Right atrium auricular region (tissue), 2 donors: ENCODE data around the gene APEH. TPM values are rescaled to one million over a fixed set of nuclear protein-coding genes. Genes with fewer than 3 reads are reported as not detected.

ENCODE experiments used
- DNase-seq: peaks from one replicate; pipeline ENCODE4 v3.0.0-alpha.2; 2019; ENCODE audit warnings: low spot score
- H3K27ac ChIP-seq, 2 donors: fragments of 200-600 bp; sonication (generic); 1 replicate in 1 of 2; 2 replicates in 1 of 2; pipeline ENCODE4 v1.5.1; 2016 to 2019
- H3K27me3 ChIP-seq, 2 donors: fragments of 200-600 bp; sonication (generic); one replicate each; pipeline versions ENCODE4 v1.5.1 to v1.6.0; 2017 to 2019
- H3K36me3 ChIP-seq: fragments of 200-600 bp; sonication (generic); one replicate; pipeline ENCODE4 v1.5.1; 2016
- H3K4me1 ChIP-seq, 2 donors: fragments of 200-600 bp; sonication (generic); one replicate each; pipeline versions ENCODE4 v1.5.1 to v1.6.0; 2017 to 2019
- H3K4me3 ChIP-seq, 2 donors: fragments of 200-600 bp; sonication (generic); 1 replicate in 1 of 2; 2 replicates in 1 of 2; pipeline ENCODE4 v1.5.1; 2017 to 2019; ENCODE audit warnings: mild to moderate bottlenecking in 1 of 2, moderate library complexity in 1 of 2
- H3K9me3 ChIP-seq, 2 donors: fragments of 200-600 bp; sonication (generic); one replicate each; pipeline ENCODE4 v1.5.1; 2019
- total RNA-seq, 2 donors: library from RNA; depleted of rRNA; stranded (reverse); fragments of >200 nt; gene quantifications; one replicate each; pipeline ENCODE4 v1.1.0, GENCODE V29; 2016
- TF ChIP-seq, protein P1 (sequence below), 2 donors: fragments of 200-600 bp; sonication (generic); IDR thresholded peaks; one replicate each; pipeline ENCODE4 v1.5.1; 2019; ENCODE audit warnings: antibody characterized with exemption in 2 of 2

APEH gene
- total RNA-seq, 2 donors from 2014 or later = 61.1 to 67.5 TPM

- Histone ChIP-seq H3K27ac (no peak overlapping the region), H3K27me3 (no peaks in the 10 kb centered on the region), H3K4me3 (no peak overlapping the region), H3K9me3 (no peaks in the 10 kb centered on the region), H3K36me3 (no peaks in the 10 kb centered on the region), H3K4me1 (no peaks in the 10 kb centered on the region)
- no peak for DNase-seq
- TF ChIP-seq, protein P1, sequence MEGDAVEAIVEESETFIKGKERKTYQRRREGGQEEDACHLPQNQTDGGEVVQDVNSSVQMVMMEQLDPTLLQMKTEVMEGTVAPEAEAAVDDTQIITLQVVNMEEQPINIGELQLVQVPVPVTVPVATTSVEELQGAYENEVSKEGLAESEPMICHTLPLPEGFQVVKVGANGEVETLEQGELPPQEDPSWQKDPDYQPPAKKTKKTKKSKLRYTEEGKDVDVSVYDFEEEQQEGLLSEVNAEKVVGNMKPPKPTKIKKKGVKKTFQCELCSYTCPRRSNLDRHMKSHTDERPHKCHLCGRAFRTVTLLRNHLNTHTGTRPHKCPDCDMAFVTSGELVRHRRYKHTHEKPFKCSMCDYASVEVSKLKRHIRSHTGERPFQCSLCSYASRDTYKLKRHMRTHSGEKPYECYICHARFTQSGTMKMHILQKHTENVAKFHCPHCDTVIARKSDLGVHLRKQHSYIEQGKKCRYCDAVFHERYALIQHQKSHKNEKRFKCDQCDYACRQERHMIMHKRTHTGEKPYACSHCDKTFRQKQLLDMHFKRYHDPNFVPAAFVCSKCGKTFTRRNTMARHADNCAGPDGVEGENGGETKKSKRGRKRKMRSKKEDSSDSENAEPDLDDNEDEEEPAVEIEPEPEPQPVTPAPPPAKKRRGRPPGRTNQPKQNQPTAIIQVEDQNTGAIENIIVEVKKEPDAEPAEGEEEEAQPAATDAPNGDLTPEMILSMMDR (IDR thresholded peaks at IDR 0.05) = no peak
Observed at GRCh38 chr3:49655731-49656285, 18.3 kb upstream of the APEH start.

- Histone ChIP-seq H3K36me3 (no peaks in the 10 kb centered on the region), H3K9me3 (no peaks in the 10 kb centered on the region)
- no peak for DNase-seq
Observed at GRCh38 chr3:49656541-49657112, 17.5 kb upstream of the APEH start.

DNA sequence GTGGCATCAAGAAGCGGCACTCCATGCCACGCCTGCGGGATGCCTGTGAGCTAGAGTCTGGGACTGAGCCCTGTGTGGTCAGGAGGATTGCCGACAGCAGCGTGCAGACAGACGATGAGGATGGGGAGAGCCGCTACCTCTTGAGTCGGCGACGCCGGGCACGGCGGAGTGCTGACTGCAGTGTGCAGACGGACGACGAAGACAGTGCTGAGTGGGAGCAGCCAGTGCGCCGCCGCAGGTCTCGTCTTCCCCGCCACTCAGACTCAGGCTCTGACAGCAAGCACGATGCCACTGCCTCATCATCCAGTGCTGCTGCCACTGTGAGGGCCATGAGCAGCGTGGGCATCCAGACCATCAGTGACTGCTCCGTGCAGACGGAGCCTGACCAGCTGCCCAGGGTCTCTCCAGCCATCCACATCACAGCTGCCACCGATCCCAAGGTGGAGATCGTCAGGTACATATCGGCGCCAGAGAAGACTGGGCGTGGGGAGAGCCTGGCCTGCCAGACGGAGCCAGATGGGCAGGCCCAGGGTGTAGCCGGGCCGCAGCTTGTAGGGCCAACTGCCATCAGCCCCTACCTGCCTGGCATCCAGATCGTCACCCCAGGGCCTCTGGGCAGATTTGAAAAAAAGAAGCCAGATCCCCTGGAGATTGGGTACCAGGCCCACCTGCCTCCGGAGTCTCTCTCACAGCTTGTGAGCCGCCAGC, 16.8 kb upstream of the APEH start:
- Histone ChIP-seq H3K27ac (no peak overlapping the region), H3K36me3 (no peaks in the 10 kb centered on the region), H3K4me3 (no peak overlapping the region), H3K4me1 (no peaks in the 10 kb centered on the region), H3K27me3 (no peaks in the 10 kb centered on the region), H3K9me3 (no peaks in the 10 kb centered on the region)
- TF ChIP-seq, protein P1 (IDR thresholded peaks at IDR 0.05) = no peak
- no peak for DNase-seq

More at GRCh38 chr3:49656541-49657112, 17.5 kb upstream of the APEH start:
- no peak overlapping the region for H3K27ac ChIP-seq
- no peaks in the 10 kb centered on the region for H3K27me3 ChIP-seq
- H3K4me1 ChIP-seq = no peaks in the 10 kb centered on the region
- no peak overlapping the region for H3K4me3 ChIP-seq
- TF ChIP-seq, protein P1 (IDR thresholded peaks at IDR 0.05) = no peak

GRCh38 chr3:49658711-49659110, 15.4 kb upstream of the APEH start:
- Histone ChIP-seq H3K4me3 (no peak overlapping the region), H3K4me1 (no peaks in the 10 kb centered on the region), H3K36me3 (no peaks in the 10 kb centered on the region), H3K27ac (no peak overlapping the region), H3K27me3 (no peaks in the 10 kb centered on the region), H3K9me3 (no peaks in the 10 kb centered on the region)
- no peak for DNase-seq
- TF ChIP-seq, protein P1 (IDR thresholded peaks at IDR 0.05) = no peak

GRCh38 chr3:49659756-49660155, 14.4 kb upstream of the APEH start:
- Histone ChIP-seq H3K27me3 (no peaks in the 10 kb centered on the region), H3K4me3 (no peak overlapping the region), H3K36me3 (no peaks in the 10 kb centered on the region), H3K9me3 (no peaks in the 10 kb centered on the region), H3K4me1 (no peaks in the 10 kb centered on the region), H3K27ac (no peak overlapping the region)
- TF ChIP-seq, protein P1 (IDR thresholded peaks at IDR 0.05) = no peak
- no peak for DNase-seq
